Measurements from ENCODE around the gene CDH4. TPM values are rescaled to one million over a fixed set of nuclear protein-coding genes. Genes with fewer than 3 reads are reported as not detected.

CDH4 gene
- total and polyA plus RNA-seq, 2 of the 13 experiments (the other 11 are each of a cell fraction or from before 2014, with no cell fraction given), result not detected

DNA sequence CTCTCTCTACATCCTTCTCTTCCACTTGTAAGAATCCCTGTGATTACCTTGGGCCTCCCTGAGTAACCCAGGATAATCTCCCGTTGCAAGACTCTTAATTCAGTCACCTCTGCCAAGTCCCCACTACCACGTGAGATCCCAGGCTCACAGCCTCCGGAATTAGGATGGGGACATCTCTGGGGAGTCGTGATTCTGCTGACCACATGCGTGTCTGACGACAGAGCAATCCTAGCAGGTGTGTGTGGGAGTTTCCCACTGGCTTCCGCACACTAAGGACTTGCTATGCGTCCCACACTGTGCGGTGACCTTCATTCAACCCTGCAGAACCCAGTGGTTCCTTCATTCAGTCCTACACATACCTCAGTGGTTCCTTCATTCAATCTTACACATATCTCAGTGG, 11.9 kb downstream of the CDH4 start:
- H3K27ac ChIP-seq (ENCODE audit: extremely low read length, insufficient read depth, low read length), result no peak overlapping the region
- H3K9me3 ChIP-seq (ENCODE audit: low read length), result no peaks in the 10 kb centered on the region
- no peaks in the 10 kb centered on the region for H3K36me3 ChIP-seq (replicated peaks in 1 of 2; ENCODE audit: control insufficient read depth in 1 of 2, insufficient read depth in 2 of 2, low read length in 2 of 2)
- H4K20me1 ChIP-seq (ENCODE audit: insufficient read depth, low read length), result no peaks in the 10 kb centered on the region
- POLR2A ChIA-PET, result no interaction called here
- in situ Hi-C loops (cut with HindIII; ENCODE audit: extremely low pct_ligation_motif_present, low pct_unique_long_range_greater_than_20kb) (loop anchor here (10.0 kb wide), 1 partner anchor 1049 kb away; no protein-coding TSS in a partner anchor), intact Hi-C loops (cut with micrococcal nuclease; ENCODE audit: unreplicated experiment) (no loop called here)
- H3K4me3 ChIP-seq (replicated peaks in 1 of 3; ENCODE audit: insufficient read depth in 1 of 3, low read depth in 2 of 3, low read length in 3 of 3), result no peak overlapping the region
- no peak overlapping the region for H2AFZ ChIP-seq (ENCODE audit: low read length)
- no peak for ATAC-seq
- CTCF ChIA-PET (ENCODE audit: low intra/inter-chr PET ratio, low total read pairs), result interaction anchor here (1.8 kb wide), 1 partner anchor 1053 kb away, joined by 7 read pairs; no protein-coding TSS in a partner anchor
- H3K27me3 ChIP-seq (ENCODE audit: control insufficient read depth in 1 of 2, insufficient read depth in 2 of 2, low read length in 2 of 2), result peaks cover 12 to 57% of the 10 kb centered on the region in 2 experiments; a peak in 4 of 5 replicates
- no peaks in the 10 kb centered on the region for H3K4me1 ChIP-seq (ENCODE audit: insufficient read depth, low read length)
- no peak for TF ChIP-seq PAX8 (CRISPR knock-in tag; IDR thresholded peaks at IDR 0.05; ENCODE audit: borderline replicate concordance)
- TF ChIP-seq, protein P1, sequence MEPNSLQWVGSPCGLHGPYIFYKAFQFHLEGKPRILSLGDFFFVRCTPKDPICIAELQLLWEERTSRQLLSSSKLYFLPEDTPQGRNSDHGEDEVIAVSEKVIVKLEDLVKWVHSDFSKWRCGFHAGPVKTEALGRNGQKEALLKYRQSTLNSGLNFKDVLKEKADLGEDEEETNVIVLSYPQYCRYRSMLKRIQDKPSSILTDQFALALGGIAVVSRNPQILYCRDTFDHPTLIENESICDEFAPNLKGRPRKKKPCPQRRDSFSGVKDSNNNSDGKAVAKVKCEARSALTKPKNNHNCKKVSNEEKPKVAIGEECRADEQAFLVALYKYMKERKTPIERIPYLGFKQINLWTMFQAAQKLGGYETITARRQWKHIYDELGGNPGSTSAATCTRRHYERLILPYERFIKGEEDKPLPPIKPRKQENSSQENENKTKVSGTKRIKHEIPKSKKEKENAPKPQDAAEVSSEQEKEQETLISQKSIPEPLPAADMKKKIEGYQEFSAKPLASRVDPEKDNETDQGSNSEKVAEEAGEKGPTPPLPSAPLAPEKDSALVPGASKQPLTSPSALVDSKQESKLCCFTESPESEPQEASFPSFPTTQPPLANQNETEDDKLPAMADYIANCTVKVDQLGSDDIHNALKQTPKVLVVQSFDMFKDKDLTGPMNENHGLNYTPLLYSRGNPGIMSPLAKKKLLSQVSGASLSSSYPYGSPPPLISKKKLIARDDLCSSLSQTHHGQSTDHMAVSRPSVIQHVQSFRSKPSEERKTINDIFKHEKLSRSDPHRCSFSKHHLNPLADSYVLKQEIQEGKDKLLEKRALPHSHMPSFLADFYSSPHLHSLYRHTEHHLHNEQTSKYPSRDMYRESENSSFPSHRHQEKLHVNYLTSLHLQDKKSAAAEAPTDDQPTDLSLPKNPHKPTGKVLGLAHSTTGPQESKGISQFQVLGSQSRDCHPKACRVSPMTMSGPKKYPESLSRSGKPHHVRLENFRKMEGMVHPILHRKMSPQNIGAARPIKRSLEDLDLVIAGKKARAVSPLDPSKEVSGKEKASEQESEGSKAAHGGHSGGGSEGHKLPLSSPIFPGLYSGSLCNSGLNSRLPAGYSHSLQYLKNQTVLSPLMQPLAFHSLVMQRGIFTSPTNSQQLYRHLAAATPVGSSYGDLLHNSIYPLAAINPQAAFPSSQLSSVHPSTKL (CRISPR knock-in tag; IDR thresholded peaks at IDR 0.05), result no peak
- no peak for DNase-seq (ENCODE audit: low spot score)
- 21% methylated on average over 9 of the region's 9 CpGs for WGBS (ENCODE audit: low lambda C conversion rate)
- H3K9ac ChIP-seq (ENCODE audit: insufficient read depth, low read depth, low read length), result no peak overlapping the region
- no TSS peak for BruUV-seq (replicated peaks)
- FAIRE-seq, result no peak
- no peak overlapping the region for H3K4me2 ChIP-seq (ENCODE audit: low read depth, low read length)
- H3K79me2 ChIP-seq (ENCODE audit: insufficient read depth, low read length), result no peaks in the 10 kb centered on the region

- Histone ChIP-seq H3K27me3 (ENCODE audit: control insufficient read depth in 1 of 2, insufficient read depth in 2 of 2, low read length in 2 of 2) (peaks cover 6 to 37% of the 10 kb centered on the region in 2 experiments; a peak in 4 of 5 replicates), H4K20me1 (ENCODE audit: insufficient read depth, low read length) (no peaks in the 10 kb centered on the region), H3K9ac (ENCODE audit: insufficient read depth, low read depth, low read length) (no peak overlapping the region), H3K4me3 (replicated peaks in 1 of 3; ENCODE audit: insufficient read depth in 1 of 3, low read depth in 2 of 3, low read length in 3 of 3) (no peak overlapping the region), H3K9me3 (ENCODE audit: low read length) (no peaks in the 10 kb centered on the region), H3K27ac (ENCODE audit: extremely low read length, insufficient read depth, low read length) (no peak overlapping the region), H2AFZ (ENCODE audit: low read length) (no peak overlapping the region), H3K36me3 (replicated peaks in 1 of 2; ENCODE audit: control insufficient read depth in 1 of 2, insufficient read depth in 2 of 2, low read length in 2 of 2) (no peaks in the 10 kb centered on the region), H3K79me2 (ENCODE audit: insufficient read depth, low read length) (no peaks in the 10 kb centered on the region), H3K4me2 (ENCODE audit: low read depth, low read length) (no peak overlapping the region), H3K4me1 (ENCODE audit: insufficient read depth, low read length) (no peaks in the 10 kb centered on the region)
- CTCF ChIA-PET (ENCODE audit: low intra/inter-chr PET ratio, low total read pairs), result no interaction called here
- no TSS peak for BruUV-seq (replicated peaks)
- no peak for FAIRE-seq
- no peak for DNase-seq (ENCODE audit: low spot score)
- POLR2A ChIA-PET, result no interaction called here
- in situ Hi-C loops (cut with HindIII; ENCODE audit: extremely low pct_ligation_motif_present, low pct_unique_long_range_greater_than_20kb), result loop anchor here (10.0 kb wide), 1 partner anchor 1052 kb away; no protein-coding TSS in a partner anchor
- intact Hi-C loops (cut with micrococcal nuclease; ENCODE audit: unreplicated experiment), result no loop called here
- ATAC-seq, result no peak
- WGBS (ENCODE audit: low lambda C conversion rate), result 14% methylated on average over 6 of the region's 6 CpGs
- TF ChIP-seq ZNF761 (CRISPR knock-in tag; conservative IDR thresholded peaks at IDR 0.05) (no peak), HDAC1 (CRISPR knock-in tag; IDR thresholded peaks at IDR 0.05) (no peak), SMYD3 (CRISPR knock-in tag; IDR thresholded peaks at IDR 0.05) (no peak), ARNTL (CRISPR knock-in tag; IDR thresholded peaks at IDR 0.05) (no peak)
- TF ChIP-seq, protein P2, sequence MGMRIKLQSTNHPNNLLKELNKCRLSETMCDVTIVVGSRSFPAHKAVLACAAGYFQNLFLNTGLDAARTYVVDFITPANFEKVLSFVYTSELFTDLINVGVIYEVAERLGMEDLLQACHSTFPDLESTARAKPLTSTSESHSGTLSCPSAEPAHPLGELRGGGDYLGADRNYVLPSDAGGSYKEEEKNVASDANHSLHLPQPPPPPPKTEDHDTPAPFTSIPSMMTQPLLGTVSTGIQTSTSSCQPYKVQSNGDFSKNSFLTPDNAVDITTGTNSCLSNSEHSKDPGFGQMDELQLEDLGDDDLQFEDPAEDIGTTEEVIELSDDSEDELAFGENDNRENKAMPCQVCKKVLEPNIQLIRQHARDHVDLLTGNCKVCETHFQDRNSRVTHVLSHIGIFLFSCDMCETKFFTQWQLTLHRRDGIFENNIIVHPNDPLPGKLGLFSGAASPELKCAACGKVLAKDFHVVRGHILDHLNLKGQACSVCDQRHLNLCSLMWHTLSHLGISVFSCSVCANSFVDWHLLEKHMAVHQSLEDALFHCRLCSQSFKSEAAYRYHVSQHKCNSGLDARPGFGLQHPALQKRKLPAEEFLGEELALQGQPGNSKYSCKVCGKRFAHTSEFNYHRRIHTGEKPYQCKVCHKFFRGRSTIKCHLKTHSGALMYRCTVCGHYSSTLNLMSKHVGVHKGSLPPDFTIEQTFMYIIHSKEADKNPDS (CRISPR knock-in tag; IDR thresholded peaks at IDR 0.05), result no peak
- TF ChIP-seq, protein P3, sequence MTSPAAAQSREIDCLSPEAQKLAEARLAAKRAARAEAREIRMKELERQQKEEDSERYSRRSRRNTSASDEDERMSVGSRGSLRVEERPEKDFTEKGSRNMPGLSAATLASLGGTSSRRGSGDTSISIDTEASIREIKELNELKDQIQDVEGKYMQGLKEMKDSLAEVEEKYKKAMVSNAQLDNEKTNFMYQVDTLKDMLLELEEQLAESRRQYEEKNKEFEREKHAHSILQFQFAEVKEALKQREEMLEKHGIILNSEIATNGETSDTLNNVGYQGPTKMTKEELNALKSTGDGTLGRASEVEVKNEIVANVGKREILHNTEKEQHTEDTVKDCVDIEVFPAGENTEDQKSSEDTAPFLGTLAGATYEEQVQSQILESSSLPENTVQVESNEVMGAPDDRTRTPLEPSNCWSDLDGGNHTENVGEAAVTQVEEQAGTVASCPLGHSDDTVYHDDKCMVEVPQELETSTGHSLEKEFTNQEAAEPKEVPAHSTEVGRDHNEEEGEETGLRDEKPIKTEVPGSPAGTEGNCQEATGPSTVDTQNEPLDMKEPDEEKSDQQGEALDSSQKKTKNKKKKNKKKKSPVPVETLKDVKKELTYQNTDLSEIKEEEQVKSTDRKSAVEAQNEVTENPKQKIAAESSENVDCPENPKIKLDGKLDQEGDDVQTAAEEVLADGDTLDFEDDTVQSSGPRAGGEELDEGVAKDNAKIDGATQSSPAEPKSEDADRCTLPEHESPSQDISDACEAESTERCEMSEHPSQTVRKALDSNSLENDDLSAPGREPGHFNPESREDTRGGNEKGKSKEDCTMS (CRISPR knock-in tag; conservative IDR thresholded peaks at IDR 0.05), result no peak
These were observed 15.2 kb downstream of the CDH4 start for GRCh38 chr20:61267241-61267640.

Data from HepG2 (cell line).